ENCODE results near the gene ZIC5.

DNA sequence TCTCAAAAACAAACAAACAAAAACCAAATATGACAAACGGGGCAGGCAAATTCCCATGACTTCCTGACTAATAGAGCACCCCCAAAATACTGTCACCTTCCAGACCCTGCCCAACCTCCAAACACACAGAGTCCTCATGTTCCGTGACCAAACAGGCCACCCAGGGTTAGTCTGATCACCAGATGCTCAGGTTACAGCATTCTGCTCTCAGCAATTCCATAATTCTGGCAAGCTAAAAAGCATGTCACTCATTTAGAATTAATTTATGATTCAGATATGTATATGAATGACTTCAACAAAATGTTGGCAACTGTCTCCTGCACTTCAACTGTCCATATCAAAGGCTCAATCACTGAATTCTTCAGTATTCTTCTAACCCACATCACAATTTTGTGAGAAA, 52.4 kb downstream of the ZIC5 start:
- TF ChIP-seq POLR2A (IDR thresholded peaks at IDR 0.05) (no peak), POLR2AphosphoS5 (IDR thresholded peaks at IDR 0.05) (no peak)
- TF ChIP-seq, protein P1, sequence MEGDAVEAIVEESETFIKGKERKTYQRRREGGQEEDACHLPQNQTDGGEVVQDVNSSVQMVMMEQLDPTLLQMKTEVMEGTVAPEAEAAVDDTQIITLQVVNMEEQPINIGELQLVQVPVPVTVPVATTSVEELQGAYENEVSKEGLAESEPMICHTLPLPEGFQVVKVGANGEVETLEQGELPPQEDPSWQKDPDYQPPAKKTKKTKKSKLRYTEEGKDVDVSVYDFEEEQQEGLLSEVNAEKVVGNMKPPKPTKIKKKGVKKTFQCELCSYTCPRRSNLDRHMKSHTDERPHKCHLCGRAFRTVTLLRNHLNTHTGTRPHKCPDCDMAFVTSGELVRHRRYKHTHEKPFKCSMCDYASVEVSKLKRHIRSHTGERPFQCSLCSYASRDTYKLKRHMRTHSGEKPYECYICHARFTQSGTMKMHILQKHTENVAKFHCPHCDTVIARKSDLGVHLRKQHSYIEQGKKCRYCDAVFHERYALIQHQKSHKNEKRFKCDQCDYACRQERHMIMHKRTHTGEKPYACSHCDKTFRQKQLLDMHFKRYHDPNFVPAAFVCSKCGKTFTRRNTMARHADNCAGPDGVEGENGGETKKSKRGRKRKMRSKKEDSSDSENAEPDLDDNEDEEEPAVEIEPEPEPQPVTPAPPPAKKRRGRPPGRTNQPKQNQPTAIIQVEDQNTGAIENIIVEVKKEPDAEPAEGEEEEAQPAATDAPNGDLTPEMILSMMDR (IDR thresholded peaks at IDR 0.05), result no peak

All from prostate gland (tissue), 2 donors.